VCaP (cell line): ENCODE measurements around the gene ASIC4.

Experiments used
- H3K27ac ChIP-seq: fragments of 450-650 bp; 2 replicates; pipeline ENCODE4 v1.5.1; 2017
- TF ChIP-seq, protein P1 (sequence below): fragments of 450-650 bp; conservative IDR thresholded peaks from 2 replicates; pipeline ENCODE4 v1.5.1; 2017; ENCODE audit warnings: mild to moderate bottlenecking, moderate library complexity

Gene ASIC4

GRCh38 chr2:219549619-219550018, 35.3 kb downstream of the ASIC4 start:
- TF ChIP-seq, protein P1, sequence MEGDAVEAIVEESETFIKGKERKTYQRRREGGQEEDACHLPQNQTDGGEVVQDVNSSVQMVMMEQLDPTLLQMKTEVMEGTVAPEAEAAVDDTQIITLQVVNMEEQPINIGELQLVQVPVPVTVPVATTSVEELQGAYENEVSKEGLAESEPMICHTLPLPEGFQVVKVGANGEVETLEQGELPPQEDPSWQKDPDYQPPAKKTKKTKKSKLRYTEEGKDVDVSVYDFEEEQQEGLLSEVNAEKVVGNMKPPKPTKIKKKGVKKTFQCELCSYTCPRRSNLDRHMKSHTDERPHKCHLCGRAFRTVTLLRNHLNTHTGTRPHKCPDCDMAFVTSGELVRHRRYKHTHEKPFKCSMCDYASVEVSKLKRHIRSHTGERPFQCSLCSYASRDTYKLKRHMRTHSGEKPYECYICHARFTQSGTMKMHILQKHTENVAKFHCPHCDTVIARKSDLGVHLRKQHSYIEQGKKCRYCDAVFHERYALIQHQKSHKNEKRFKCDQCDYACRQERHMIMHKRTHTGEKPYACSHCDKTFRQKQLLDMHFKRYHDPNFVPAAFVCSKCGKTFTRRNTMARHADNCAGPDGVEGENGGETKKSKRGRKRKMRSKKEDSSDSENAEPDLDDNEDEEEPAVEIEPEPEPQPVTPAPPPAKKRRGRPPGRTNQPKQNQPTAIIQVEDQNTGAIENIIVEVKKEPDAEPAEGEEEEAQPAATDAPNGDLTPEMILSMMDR = no peak
- H3K27ac ChIP-seq = no peak overlapping the region

DNA sequence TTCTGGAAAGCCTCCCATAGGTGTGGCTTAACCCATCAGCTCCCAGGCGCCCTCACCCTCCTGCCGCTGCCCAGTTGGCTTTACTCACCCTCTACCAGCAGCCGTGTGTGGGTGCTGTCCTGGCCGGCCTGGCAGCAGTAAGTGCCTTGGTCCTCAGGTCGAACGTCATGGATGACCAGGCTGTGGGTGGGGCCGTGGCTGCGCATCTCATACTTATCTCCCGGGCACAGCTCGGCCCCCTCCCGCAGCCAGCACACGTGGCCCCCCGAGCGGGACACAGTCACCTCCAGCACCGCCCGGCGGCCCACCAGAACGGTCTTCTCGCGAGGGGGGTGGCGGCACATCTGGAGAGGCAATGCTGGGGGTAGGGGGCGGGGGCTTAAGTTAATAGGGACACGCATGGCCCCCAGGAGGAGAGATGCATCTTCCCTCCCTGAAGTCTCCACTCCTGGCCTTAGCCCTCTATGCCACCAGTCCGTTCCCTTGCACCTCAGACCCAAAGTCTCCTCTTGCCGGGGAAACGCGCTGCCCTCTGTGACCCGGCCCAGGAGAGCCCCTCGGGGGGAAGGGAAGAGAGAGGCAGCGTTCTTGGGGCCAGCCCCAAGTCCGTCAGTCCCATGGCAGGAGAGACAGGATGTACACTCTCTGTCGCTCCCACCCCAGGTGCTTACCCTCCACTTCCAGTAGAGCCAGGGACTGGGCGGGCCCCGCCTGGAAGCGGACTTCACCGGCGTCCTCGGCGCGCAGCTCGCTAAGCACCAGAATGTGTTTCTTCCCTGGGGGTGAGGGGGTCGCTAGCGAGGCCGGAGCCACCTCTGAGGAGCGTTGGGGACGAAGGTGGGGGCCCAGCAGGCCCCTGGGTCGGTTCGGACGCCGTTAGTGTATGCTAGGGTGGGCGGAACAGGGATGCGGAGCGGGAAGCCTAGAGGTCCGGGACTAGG, 37.4 kb downstream of the ASIC4 start:
- peak overlapping the region; percentile 68 for H3K27ac ChIP-seq
- TF ChIP-seq, protein P1 = no peak

- TF ChIP-seq, protein P1 = no peak
- peak overlapping the region; percentile 68 for H3K27ac ChIP-seq
Observed at GRCh38 chr2:219552382-219553167, 38.3 kb downstream of the ASIC4 start.

DNA sequence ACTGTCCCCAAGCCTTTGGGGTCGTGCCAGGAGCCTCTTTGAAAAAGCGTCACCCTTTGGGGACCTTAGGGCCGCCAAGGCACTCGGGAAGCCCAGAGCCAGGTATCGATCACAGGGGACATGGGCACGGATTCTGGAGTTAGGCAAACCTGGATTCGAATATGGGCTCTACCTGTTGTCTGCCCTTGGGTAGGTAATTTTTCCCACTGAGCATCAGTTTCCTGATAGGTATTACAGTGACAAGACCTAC, 38.8 kb downstream of the ASIC4 start:
- peak overlapping the region; percentile 68; the same call in 1 of the 2 replicates for H3K27ac ChIP-seq
- TF ChIP-seq, protein P1 = no peak

- H3K27ac ChIP-seq = no peak overlapping the region
- TF ChIP-seq, protein P1 = no peak
Observed at GRCh38 chr2:219553463-219553963, 39.2 kb downstream of the ASIC4 start.

DNA sequence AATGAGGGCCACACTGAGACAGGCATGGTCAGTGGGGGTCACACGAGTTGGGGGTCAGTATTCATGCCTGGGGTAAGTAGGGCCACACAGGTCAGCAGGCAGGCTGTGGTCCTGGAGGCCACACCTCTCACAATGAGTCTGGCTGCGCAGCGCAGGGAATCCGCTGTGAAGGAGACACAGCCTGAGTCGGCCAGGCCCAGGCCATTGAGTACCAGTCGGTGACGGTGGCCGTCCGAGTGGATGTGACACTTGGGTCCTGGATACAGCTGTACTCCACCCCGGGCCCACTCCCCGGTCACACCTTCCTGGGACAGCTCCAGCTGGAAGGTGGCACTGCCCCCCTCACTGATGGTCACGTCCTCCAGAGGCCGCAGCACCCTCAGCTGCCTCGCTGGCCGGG, 40.1 kb downstream of the ASIC4 start:
- no peak overlapping the region for H3K27ac ChIP-seq
- TF ChIP-seq, protein P1 = no peak

DNA sequence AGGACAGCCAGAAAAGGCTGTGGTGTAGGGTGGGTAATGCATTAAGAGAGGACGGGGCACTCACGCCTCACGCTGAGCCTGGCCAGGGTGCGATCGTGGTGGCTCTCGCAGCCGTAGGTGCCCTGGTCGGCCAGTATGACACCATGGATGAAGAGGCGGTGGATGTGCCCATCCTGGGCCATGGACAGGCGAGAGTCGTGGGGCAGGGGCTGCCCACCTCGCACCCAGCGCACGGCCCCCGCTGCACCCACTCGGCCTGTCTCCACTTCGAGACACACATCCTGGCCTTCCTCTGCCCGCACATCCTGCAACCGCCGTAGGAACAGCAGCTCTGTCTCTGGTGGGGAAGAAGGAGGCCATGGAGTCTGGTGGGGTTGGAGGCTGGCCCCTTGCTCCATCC, 41.7 kb downstream of the ASIC4 start:
- TF ChIP-seq, protein P1 = no peak
- H3K27ac ChIP-seq = no peak overlapping the region
